Ectodermal cell (in vitro differentiated cells): ENCODE data around the gene FLVCR2.

Experiments
- H3K27ac ChIP-seq: 2 replicates; pipeline ENCODE4 v1.7.0; 2013; ENCODE audit warnings: mild to moderate bottlenecking, low read depth, low read length; ENCODE audit not compliant: insufficient read depth, poor library complexity, severe bottlenecking
- H3K27me3 ChIP-seq: 2 replicates; pipeline ENCODE4 v1.7.0; 2013; ENCODE audit warnings: mild to moderate bottlenecking, low read length; ENCODE audit not compliant: insufficient read depth, control insufficient read depth, poor library complexity, severe bottlenecking
- H3K36me3 ChIP-seq: one replicate; pipeline ENCODE4 v1.7.0; 2013; ENCODE audit warnings: low read length; ENCODE audit not compliant: control insufficient read depth, insufficient read depth
- H3K4me1 ChIP-seq: one replicate; pipeline ENCODE4 v1.7.0; 2013; ENCODE audit warnings: low read length; ENCODE audit not compliant: control insufficient read depth, insufficient read depth
- H3K4me3 ChIP-seq: 2 replicates; pipeline ENCODE4 v1.7.0; 2013; ENCODE audit warnings: low read depth, low read length, control low read depth; ENCODE audit not compliant: insufficient read depth
- H3K9me3 ChIP-seq: 2 replicates; pipeline ENCODE4 v1.7.0; 2013; ENCODE audit warnings: mild to moderate bottlenecking, low read length, moderate library complexity; ENCODE audit not compliant: control insufficient read depth
- WGBS, 2 experiments: methylation state at CpG; one replicate each; pipeline ENCODE4 v1.1.7; 2013; ENCODE audit warnings: missing lambda C conversion rate in 2 of 2; 5-methylcytosine and 5-hydroxymethylcytosine counted together

The FLVCR2 gene

GRCh38 chr14:75625034-75625433, 46.6 kb downstream of the FLVCR2 start:
- Histone ChIP-seq H3K36me3 (no peaks in the 10 kb centered on the region), H3K9me3 (no peaks in the 10 kb centered on the region), H3K27me3 (no peaks in the 10 kb centered on the region), H3K4me1 (no peaks in the 10 kb centered on the region), H3K4me3 (no peak overlapping the region), H3K27ac (no peak overlapping the region)
- 65 to 75% methylated on average over 1 to 2 of the region's 3 CpGs for WGBS, 2 experiments

GRCh38 chr14:75626396-75626795, 48.0 kb downstream of the FLVCR2 start:
- Histone ChIP-seq H3K4me1 (peaks cover 7% of the 10 kb centered on the region), H3K27ac (no peak overlapping the region), H3K36me3 (no peaks in the 10 kb centered on the region), H3K9me3 (no peaks in the 10 kb centered on the region), H3K4me3 (no peak overlapping the region), H3K27me3 (no peaks in the 10 kb centered on the region)
- WGBS, 2 experiments, result 95 to 100% methylated on average over 3 of the region's 3 CpGs

- H3K4me1 ChIP-seq, result peaks cover 12% of the 10 kb centered on the region
- H3K27ac ChIP-seq, result no peak overlapping the region
- WGBS, 2 experiments, result 90 to 95% methylated on average over 1 to 3 of the region's 3 CpGs
- no peaks in the 10 kb centered on the region for H3K36me3 ChIP-seq
- H3K9me3 ChIP-seq, result no peaks in the 10 kb centered on the region
- no peaks in the 10 kb centered on the region for H3K27me3 ChIP-seq
- no peak overlapping the region for H3K4me3 ChIP-seq
Measured at GRCh38 chr14:75626863-75627262, 48.4 kb downstream of the FLVCR2 start.

GRCh38 chr14:75627406-75627805, 49.0 kb downstream of the FLVCR2 start:
- 86 to 87% methylated on average over 4 of the region's 4 CpGs for WGBS, 2 experiments

GRCh38 chr14:75628816-75629215, 50.4 kb downstream of the FLVCR2 start:
- WGBS, 2 experiments, result 89 to 92% methylated on average over 3 of the region's 3 CpGs
- Histone ChIP-seq H3K4me3 (no peak overlapping the region), H3K36me3 (no peaks in the 10 kb centered on the region), H3K9me3 (no peaks in the 10 kb centered on the region), H3K4me1 (peaks cover 13% of the 10 kb centered on the region), H3K27me3 (no peaks in the 10 kb centered on the region), H3K27ac (no peak overlapping the region)

More at GRCh38 chr14:75627406-75627805, 49.0 kb downstream of the FLVCR2 start:
- Histone ChIP-seq H3K9me3 (no peaks in the 10 kb centered on the region), H3K4me1 (peaks cover 13% of the 10 kb centered on the region), H3K27ac (no peak overlapping the region), H3K27me3 (no peaks in the 10 kb centered on the region), H3K36me3 (no peaks in the 10 kb centered on the region), H3K4me3 (no peak overlapping the region)

GRCh38 chr14:75630695-75631452, 52.5 kb downstream of the FLVCR2 start:
- Histone ChIP-seq H3K27me3 (no peaks in the 10 kb centered on the region), H3K4me3 (no peak overlapping the region), H3K4me1 (peaks cover 13% of the 10 kb centered on the region), H3K9me3 (no peaks in the 10 kb centered on the region), H3K27ac (no peak overlapping the region), H3K36me3 (no peaks in the 10 kb centered on the region)
- whole genome bisulfite sequencing, 2 experiments, result 60 to 69% methylated on average over 6 of the region's 6 CpGs

- WGBS, 2 experiments, result 45 to 58% methylated on average over 3 to 4 of the region's 5 CpGs
- no peak overlapping the region for H3K4me3 ChIP-seq
- H3K9me3 ChIP-seq, result no peaks in the 10 kb centered on the region
- peaks cover 13% of the 10 kb centered on the region for H3K4me1 ChIP-seq
- no peaks in the 10 kb centered on the region for H3K27me3 ChIP-seq
- H3K27ac ChIP-seq, result no peak overlapping the region
- no peaks in the 10 kb centered on the region for H3K36me3 ChIP-seq
Measured at GRCh38 chr14:75631453-75631831, 53.0 kb downstream of the FLVCR2 start.

- Histone ChIP-seq H3K27ac (no peak overlapping the region), H3K9me3 (no peaks in the 10 kb centered on the region), H3K36me3 (no peaks in the 10 kb centered on the region), H3K4me1 (peaks cover 13% of the 10 kb centered on the region), H3K4me3 (no peak overlapping the region), H3K27me3 (no peaks in the 10 kb centered on the region)
- 86 to 93% methylated on average over 5 of the region's 5 CpGs for WGBS, 2 experiments
Measured at GRCh38 chr14:75634848-75635247, 56.4 kb downstream of the FLVCR2 start.

GRCh38 chr14:75636100-75636692, 57.8 kb downstream of the FLVCR2 start:
- no peaks in the 10 kb centered on the region for H3K27me3 ChIP-seq
- WGBS, 2 experiments, result 79 to 82% methylated on average over 13 of the region's 13 CpGs
- H3K4me1 ChIP-seq, result peaks cover 8% of the 10 kb centered on the region
- H3K9me3 ChIP-seq, result no peaks in the 10 kb centered on the region
- no peak overlapping the region for H3K27ac ChIP-seq
- no peaks in the 10 kb centered on the region for H3K36me3 ChIP-seq
- no peak overlapping the region for H3K4me3 ChIP-seq

- no peaks in the 10 kb centered on the region for H3K36me3 ChIP-seq
- no peak overlapping the region for H3K27ac ChIP-seq
- no peaks in the 10 kb centered on the region for H3K9me3 ChIP-seq
- no peaks in the 10 kb centered on the region for H3K27me3 ChIP-seq
- H3K4me1 ChIP-seq, result no peaks in the 10 kb centered on the region
- 89 to 90% methylated on average over 3 of the region's 3 CpGs for WGBS, 2 experiments
- no peak overlapping the region for H3K4me3 ChIP-seq
Measured at GRCh38 chr14:75640876-75641275, 62.5 kb downstream of the FLVCR2 start.
